Kidney (tissue), 14 donors: ENCODE results near the gene DAZAP1. TPM values are rescaled to one million over a fixed set of nuclear protein-coding genes. Genes with fewer than 3 reads are reported as not detected.

Experiments used
- DNase-seq, 5 donors: peaks; one replicate each; pipeline ENCODE4 v3.0.0-alpha.2; 2013 to 2020
- FAIRE-seq: peaks from 2 replicates; lab custom pipeline; 2012; peaks lifted over from hg19 to GRCh38; lab: Jason Lieb, UNC
- H3K27ac ChIP-seq, 2 donors: one replicate each; pipeline ENCODE4 v1.7.0; 2013; ENCODE audit warnings: low read depth in 2 of 2, low read length in 2 of 2, inconsistent platforms in 1 of 2
- H3K27me3 ChIP-seq: one replicate; pipeline ENCODE4 v1.7.1; 2013; ENCODE audit warnings: low read length, inconsistent platforms; ENCODE audit not compliant: control insufficient read depth, insufficient read depth
- H3K36me3 ChIP-seq, 3 donors: one replicate each; pipeline versions ENCODE4 v1.7.0 to v1.7.1; 2013; ENCODE audit warnings: low read length in 3 of 3, control low read depth in 1 of 3, inconsistent platforms in 1 of 3; ENCODE audit not compliant: insufficient read depth in 3 of 3, control insufficient read depth in 2 of 3
- H3K4me1 ChIP-seq, 3 donors: one replicate each; pipeline versions ENCODE4 v1.7.0 to v1.7.1; 2013; ENCODE audit warnings: low read length in 3 of 3, inconsistent platforms in 1 of 3, low read depth in 1 of 3; ENCODE audit not compliant: control insufficient read depth in 2 of 3, insufficient read depth in 2 of 3
- H3K4me3 ChIP-seq, 3 donors: one replicate each; pipeline versions ENCODE4 v1.7.0 to v1.8.1; 2013; ENCODE audit warnings: low read length in 3 of 3, control low read depth in 1 of 3, inconsistent platforms in 1 of 3
- H3K9ac ChIP-seq, 3 donors: one replicate each; pipeline versions ENCODE4 v1.7.0 to v1.7.1; 2013; ENCODE audit warnings: low read length in 3 of 3, control low read depth in 1 of 3, inconsistent platforms in 1 of 3
- H3K9me3 ChIP-seq, 3 donors: one replicate each; pipeline versions ENCODE4 v1.7.0 to v1.7.1; 2013; ENCODE audit warnings: low read length in 3 of 3, control low read depth in 1 of 3, inconsistent platforms in 1 of 3; ENCODE audit not compliant: control insufficient read depth in 2 of 3, insufficient read depth in 1 of 3
- CTCF ChIP-seq: IDR thresholded peaks from 3 replicates; pipeline ENCODE4 v1.5.1; 2012; ENCODE audit warnings: mild to moderate bottlenecking, moderate library complexity, borderline replicate concordance; ENCODE audit not compliant: insufficient read depth; ENCODE audit errors: extremely low read depth
- intact Hi-C: fragments of 100-400 bp; cut with DNase I; formaldehyde crosslinking; loops from one replicate; pipeline ENCODE4 v1.11.1; 2022
- polyA plus RNA-seq: library from polyadenylated mRNA; stranded (reverse); fragments of 350-450 nt; fragmentation: Illumina TruSeq; extraction: RNeasy Lipid Tissue Mini Kit (QIAGEN cat#74804); gene quantifications from one replicate; pipeline ENCODE4 v1.2.3, GENCODE V29; 2014; ENCODE audit warnings: low read depth, low replicate concordance; ENCODE audit not compliant: insufficient read depth
- total RNA-seq: library from RNA; stranded (reverse); fragmentation: NEBNext Ultra II Directional; extraction: Animal tissue kit (Norgen Biotek cat#: 25700); gene quantifications from one replicate; pipeline ENCODE4 v1.2.1, GENCODE V29; 2021
- donor health status: control.
- donor health status: control.
- donor health status: control.
- donor health status: control.
- donor health status: control.
- donor health status: DM: yes; HTN: yes; CAD: no.
- donor health status: Normal renal cell carcinoma (clear cell type).

The DAZAP1 gene
- total and polyA plus RNA-seq, 2 donors from 2014 or later = 47.7 to 98.5 TPM

GRCh38 chr19:1434040-1434366, 26.6 kb downstream of the DAZAP1 start:
- H3K9ac ChIP-seq = no peak overlapping the region
- no peak for TF ChIP-seq CTCF
- FAIRE-seq (no peak), DNase-seq (no peak)
- no peaks in the 10 kb centered on the region for H3K9me3 ChIP-seq
- H3K36me3 ChIP-seq = peaks cover 0 to 20% (median 12%) of the 10 kb centered on the region in 3 donors
- H3K27ac ChIP-seq = no peak overlapping the region
- H3K4me1 ChIP-seq = peaks cover 0 to 6% (median 0%) of the 10 kb centered on the region in 3 donors
- H3K27me3 ChIP-seq = no peaks in the 10 kb centered on the region
- intact Hi-C loops = no loop called here
- no peak overlapping the region for H3K4me3 ChIP-seq

GRCh38 chr19:1434577-1435060, 27.2 kb downstream of the DAZAP1 start:
- Histone ChIP-seq H3K4me3 (no peak overlapping the region), H3K27me3 (no peaks in the 10 kb centered on the region), H3K36me3 (peaks cover 0 to 14% (median 10%) of the 10 kb centered on the region in 3 donors), H3K9ac (no peak overlapping the region), H3K27ac (no peak overlapping the region), H3K4me1 (peaks cover 0 to 10% (median 2%) of the 10 kb centered on the region in 3 donors), H3K9me3 (no peaks in the 10 kb centered on the region)
- intact Hi-C loops = no loop called here
- FAIRE-seq = no peak
- no peak for TF ChIP-seq CTCF
- DNase-seq = peak in 1 of 5 donors; percentile 41

DNA sequence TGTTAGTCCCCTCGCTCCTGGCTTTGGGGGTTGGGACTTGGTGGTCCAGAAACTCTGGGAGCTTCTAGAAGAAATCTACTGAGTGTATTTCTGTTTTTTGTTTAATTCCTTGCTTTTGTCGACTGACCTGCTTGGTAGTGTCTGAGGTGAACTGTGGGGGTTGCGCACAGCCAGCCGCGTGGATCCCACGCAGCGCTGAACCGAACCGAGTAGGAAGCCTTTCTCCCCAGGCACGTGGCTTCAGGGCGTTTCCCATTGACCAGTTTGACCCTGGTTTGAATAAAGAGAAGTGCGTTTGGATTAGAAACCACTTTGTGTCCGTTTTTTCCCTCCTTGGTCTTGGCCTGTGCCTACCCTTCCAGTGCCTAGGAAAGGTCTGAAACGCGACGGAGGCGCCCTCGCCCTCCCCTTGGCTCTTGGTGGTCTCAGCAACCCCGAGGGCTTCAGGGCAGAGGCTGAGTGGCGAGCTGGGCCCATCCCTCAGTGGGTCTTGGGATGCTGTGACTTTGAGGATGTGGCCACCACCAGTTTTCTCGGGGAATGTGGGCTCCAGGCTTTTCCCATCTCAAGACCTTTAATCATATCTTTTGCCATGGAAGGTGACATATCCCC, 28.1 kb downstream of the DAZAP1 start:
- Histone ChIP-seq H3K4me3 (no peak overlapping the region), H3K9me3 (no peaks in the 10 kb centered on the region), H3K27me3 (no peaks in the 10 kb centered on the region), H3K27ac (no peak overlapping the region), H3K36me3 (peaks cover 1 to 17% (median 12%) of the 10 kb centered on the region in 3 donors), H3K9ac (no peak overlapping the region), H3K4me1 (peaks cover 0 to 11% (median 3%) of the 10 kb centered on the region in 3 donors)
- intact Hi-C loops = no loop called here
- FAIRE-seq (no peak), DNase-seq (no peak)
- no peak for TF ChIP-seq CTCF
